ENCODE data around the gene CCDC192.

DNA sequence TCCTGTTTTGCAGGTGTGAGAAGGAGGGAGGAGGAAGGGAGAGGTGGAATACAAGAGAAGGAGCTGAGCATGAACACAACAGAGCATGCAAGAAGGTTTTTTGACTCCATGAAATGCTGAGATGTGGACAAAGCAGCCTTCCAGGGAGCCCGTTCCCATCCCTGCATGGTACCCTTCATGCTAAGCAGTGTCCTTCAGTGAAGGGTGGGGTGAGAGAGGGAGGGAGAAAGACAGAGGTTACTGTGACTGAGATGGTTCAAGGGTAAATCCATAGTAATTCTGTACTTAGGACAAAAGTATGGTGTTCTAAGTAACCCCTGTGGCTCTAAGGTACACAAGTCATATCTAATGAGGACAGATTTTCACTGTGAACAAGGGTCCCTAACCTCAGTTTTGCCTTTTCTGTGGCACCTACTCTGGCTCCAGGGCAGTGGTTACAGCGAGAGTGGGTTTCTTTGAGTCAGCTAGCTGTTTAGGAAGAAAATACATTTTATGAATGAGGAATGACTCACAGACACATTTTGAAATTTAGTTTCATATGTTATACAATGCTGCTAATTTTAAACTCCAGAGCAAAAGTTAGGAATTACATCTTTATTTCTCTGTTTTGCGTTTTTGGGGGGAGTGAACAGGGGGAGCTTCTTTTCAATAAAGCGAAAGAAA lies 195.5 kb downstream of the CCDC192 start:
- TF ChIP-seq POLR2A (IDR thresholded peaks at IDR 0.05) (no peak), CTCF (IDR thresholded peaks at IDR 0.05) (no peak)
